ENCODE data around the gene APEH. TPM values are rescaled to one million over a fixed set of nuclear protein-coding genes. Genes with fewer than 3 reads are reported as not detected.

Gene APEH
- total RNA-seq, 6 donors from 2014 or later: 54.7 to 104 (median 92.8) TPM

DNA sequence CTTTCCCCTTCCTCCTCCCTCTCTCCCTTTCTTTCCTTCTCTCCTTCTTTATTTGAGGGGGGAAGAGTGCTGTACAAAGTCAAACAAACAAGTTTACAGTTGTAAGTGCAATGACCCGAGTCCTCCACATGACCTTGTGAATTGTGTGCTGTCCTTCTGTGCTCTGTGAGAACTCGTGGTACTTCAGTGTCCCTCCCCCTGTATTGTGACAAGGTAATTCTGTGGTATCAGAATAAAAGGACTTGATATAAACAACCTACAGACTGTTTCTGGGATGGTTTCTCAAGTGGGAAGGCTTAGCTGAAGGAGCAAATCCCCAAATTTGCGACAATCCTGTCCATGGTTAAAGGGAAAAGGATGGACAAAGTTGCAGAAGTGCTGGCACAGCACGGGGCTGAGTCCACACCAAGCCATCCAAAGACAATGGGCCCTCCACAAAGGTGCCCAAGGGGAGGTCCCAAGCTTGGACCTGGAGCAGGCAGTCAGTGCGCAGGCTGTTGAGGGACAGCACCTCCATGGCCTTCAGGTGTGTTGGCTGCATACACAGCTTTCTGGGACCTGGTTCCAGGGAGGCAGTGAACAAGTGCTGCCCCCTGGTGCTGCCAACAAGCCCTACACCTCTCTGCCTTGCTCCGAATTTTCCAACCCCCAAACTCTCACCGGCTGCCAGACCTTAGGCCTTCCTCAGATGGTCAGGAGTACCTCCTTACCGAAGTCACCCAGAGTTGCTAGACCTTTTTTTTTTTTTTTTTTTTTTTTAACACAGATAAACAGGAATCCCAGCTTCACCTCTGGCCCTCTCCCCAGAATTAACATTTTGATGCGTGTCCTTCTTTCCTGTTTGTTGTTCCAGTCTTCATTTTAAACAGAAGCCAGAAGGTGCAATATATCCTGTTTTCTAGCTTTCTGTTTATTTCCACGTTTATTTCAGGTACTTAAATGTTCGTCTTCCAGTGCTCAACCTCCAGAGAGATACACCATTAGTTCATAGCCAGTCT is 2.6 kb upstream of the APEH start:
- Histone ChIP-seq H3K27ac (no peak overlapping the region), H3K4me3 (no peak overlapping the region), H3K9me3 (no peaks in the 10 kb centered on the region), H3K36me3 (peaks cover 0 to 11% (median 6%) of the 10 kb centered on the region in 4 donors), H3K27me3 (no peaks in the 10 kb centered on the region), H3K4me1 (peaks cover 14 to 31% (median 16%) of the 10 kb centered on the region in 4 donors)
- DNase-seq (peak in 1 of 2 donors; percentile 77), ATAC-seq (ENCODE audit: low FRiP score in 2 of 2) (no peak)
- 43 to 51% methylated on average over 11 of the region's 11 CpGs for WGBS, 2 donors
- TF ChIP-seq, protein P1, sequence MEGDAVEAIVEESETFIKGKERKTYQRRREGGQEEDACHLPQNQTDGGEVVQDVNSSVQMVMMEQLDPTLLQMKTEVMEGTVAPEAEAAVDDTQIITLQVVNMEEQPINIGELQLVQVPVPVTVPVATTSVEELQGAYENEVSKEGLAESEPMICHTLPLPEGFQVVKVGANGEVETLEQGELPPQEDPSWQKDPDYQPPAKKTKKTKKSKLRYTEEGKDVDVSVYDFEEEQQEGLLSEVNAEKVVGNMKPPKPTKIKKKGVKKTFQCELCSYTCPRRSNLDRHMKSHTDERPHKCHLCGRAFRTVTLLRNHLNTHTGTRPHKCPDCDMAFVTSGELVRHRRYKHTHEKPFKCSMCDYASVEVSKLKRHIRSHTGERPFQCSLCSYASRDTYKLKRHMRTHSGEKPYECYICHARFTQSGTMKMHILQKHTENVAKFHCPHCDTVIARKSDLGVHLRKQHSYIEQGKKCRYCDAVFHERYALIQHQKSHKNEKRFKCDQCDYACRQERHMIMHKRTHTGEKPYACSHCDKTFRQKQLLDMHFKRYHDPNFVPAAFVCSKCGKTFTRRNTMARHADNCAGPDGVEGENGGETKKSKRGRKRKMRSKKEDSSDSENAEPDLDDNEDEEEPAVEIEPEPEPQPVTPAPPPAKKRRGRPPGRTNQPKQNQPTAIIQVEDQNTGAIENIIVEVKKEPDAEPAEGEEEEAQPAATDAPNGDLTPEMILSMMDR (IDR thresholded peaks at IDR 0.05): peak; percentile 74 to 89 (median 82)
- TF ChIP-seq EP300 (IDR thresholded peaks at IDR 0.05): no peak

DNA sequence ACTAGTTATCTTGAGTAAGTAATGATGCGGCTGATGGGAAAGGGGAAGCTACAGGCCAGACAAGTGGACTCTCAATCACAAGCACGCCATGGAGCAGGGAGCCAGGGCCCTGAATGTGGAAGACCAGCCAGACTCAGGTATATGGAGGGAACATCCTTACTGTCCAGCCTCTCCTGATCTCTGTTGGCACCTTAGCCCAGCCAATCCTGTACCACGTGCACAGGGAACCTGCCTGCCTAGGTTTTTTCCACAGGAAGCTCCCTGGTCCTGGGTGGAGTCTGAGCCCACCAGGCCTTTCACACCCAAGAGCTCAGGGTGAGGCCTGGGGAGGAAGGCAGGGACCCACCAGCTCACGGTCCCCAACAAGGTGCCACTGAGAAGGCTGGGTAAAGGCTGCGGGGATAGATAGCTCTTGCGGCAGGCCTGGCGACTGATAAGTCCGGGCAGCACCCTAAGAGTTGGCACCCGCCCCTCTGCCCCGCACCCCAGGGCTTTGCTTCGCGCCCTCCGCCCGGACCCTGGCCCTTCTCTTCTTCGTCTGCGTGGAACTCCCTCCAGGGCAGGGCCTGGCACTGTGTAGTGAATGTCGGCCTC is 933 bp upstream of the APEH start:
- ATAC-seq (ENCODE audit: low FRiP score in 2 of 2) (no peak), DNase-seq (no peak)
- no peaks in the 10 kb centered on the region for H3K27me3 ChIP-seq
- peaks cover 4 to 27% (median 19%) of the 10 kb centered on the region in 4 donors for H3K36me3 ChIP-seq
- H3K27ac ChIP-seq: peak overlapping the region; percentile 90 to 96 (median 94)
- peak overlapping the region; percentile 38 to 99 (median 76) for H3K4me3 ChIP-seq
- peaks cover 14 to 30% (median 16%) of the 10 kb centered on the region in 4 donors for H3K4me1 ChIP-seq
- no peaks in the 10 kb centered on the region for H3K9me3 ChIP-seq
- WGBS, 2 donors: 22 to 78% methylated on average over 2 to 17 of the region's 17 CpGs
- TF ChIP-seq, protein P1 (IDR thresholded peaks at IDR 0.05): no peak
- TF ChIP-seq EP300 (IDR thresholded peaks at IDR 0.05) (no peak), POLR2A (IDR thresholded peaks at IDR 0.05) (no peak)

DNA sequence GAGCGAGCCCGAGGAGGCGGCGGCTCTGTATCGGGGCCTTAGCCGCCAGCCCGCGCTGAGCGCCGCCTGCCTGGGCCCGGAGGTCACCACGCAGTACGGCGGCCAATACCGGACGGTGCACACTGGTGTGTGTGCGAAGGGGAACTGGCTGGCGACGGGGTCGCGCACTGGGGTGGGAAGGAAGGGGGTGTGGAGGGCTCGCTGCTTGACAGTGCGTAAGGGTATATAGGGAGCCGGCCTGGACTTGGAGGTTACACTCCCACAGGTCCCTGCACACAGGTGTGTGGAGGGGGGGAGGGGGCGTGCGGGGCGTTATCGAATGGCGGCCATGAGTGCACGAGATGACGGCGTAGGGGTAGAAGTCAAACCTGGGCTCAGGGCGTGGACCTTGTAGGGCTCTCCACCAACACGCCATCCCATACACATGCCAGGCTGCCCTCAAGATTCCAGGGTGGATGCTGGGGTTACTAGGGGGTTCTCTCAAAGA is 389 bp downstream of the APEH start:
- DNase-seq (no peak), ATAC-seq (ENCODE audit: low FRiP score in 2 of 2) (peak; percentile 1 to 51)
- H3K27me3 ChIP-seq: no peaks in the 10 kb centered on the region
- H3K4me1 ChIP-seq: peaks cover 14 to 26% (median 16%) of the 10 kb centered on the region in 4 donors
- H3K27ac ChIP-seq: peak overlapping the region; percentile 90 to 96 (median 94)
- WGBS, 2 donors: 5 to 11% methylated on average over 22 to 31 of the region's 34 CpGs
- no peaks in the 10 kb centered on the region for H3K9me3 ChIP-seq
- TF ChIP-seq EP300 (IDR thresholded peaks at IDR 0.05) (no peak), POLR2A (IDR thresholded peaks at IDR 0.05) (peak in 1 of 4 donors; percentile 6)
- TF ChIP-seq, protein P1 (IDR thresholded peaks at IDR 0.05): peak in 2 of 6 experiments; percentile 6 to 48
- peaks cover 12 to 40% (median 32%) of the 10 kb centered on the region in 4 donors for H3K36me3 ChIP-seq
- peak overlapping the region; percentile 75 to 99 (median 84) for H3K4me3 ChIP-seq

DNA sequence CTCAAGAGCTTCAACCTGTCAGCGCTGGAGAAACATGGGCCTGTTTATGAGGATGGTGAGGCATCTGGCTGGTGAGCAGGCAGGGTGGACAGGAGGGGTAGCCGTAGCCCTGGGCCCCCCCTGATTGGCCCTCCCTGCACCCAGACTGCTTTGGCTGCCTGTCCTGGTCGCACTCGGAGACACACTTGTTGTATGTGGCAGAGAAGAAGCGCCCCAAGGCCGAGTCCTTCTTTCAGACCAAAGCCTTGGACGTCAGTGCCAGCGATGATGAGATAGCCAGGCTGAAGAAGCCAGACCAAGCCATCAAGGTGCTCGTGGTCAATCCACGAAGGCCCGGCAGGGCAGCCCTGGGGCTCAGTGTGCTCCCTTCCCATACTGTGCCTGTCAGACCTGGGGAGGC is 1.8 kb downstream of the APEH start:
- DNase-seq: no peak
- H3K27me3 ChIP-seq: no peaks in the 10 kb centered on the region
- H3K9me3 ChIP-seq: no peaks in the 10 kb centered on the region
- H3K4me1 ChIP-seq: peaks cover 14 to 26% (median 16%) of the 10 kb centered on the region in 4 donors
- TF ChIP-seq POLR2AphosphoS5 (IDR thresholded peaks at IDR 0.05) (no peak), POLR2A (IDR thresholded peaks at IDR 0.05) (no peak), EP300 (IDR thresholded peaks at IDR 0.05) (no peak)
- TF ChIP-seq, protein P1 (IDR thresholded peaks at IDR 0.05): no peak
- no peak for ATAC-seq (ENCODE audit: low FRiP score in 2 of 2)
- 95 to 96% methylated on average over 7 to 9 of the region's 11 CpGs for WGBS, 2 donors
- no peak overlapping the region for H3K4me3 ChIP-seq
- no peak overlapping the region for H3K27ac ChIP-seq
- peaks cover 20 to 54% (median 43%) of the 10 kb centered on the region in 4 donors for H3K36me3 ChIP-seq

Data from upper lobe of left lung (tissue), 6 donors.